DMS 273 treated with DMSO at 0.1 percent for 48 hours (cell line): ENCODE results near the gene NALCN.

Source experiments
- DNase-seq: peaks from one replicate; lab custom pipeline; 2025; lab: John Stamatoyannopoulos, UW

NALCN gene

GRCh38 chr13:101121608-101122007 lies 294.7 kb downstream of the NALCN start:
- DNase-seq, result no peak

- DNase-seq, result no peak
Measured at GRCh38 chr13:101120007-101120406, 296.3 kb downstream of the NALCN start.

GRCh38 chr13:101116826-101117225 lies 299.5 kb downstream of the NALCN start:
- no peak for DNase-seq

GRCh38 chr13:101116341-101116740 lies 300.0 kb downstream of the NALCN start:
- DNase-seq, result no peak

GRCh38 chr13:101115762-101116171 lies 300.5 kb downstream of the NALCN start:
- DNase-seq, result no peak

GRCh38 chr13:101111894-101112293 lies 304.4 kb downstream of the NALCN start:
- no peak for DNase-seq

- DNase-seq, result no peak
Measured at GRCh38 chr13:101109005-101109404, 307.3 kb downstream of the NALCN start.

GRCh38 chr13:101098873-101099272 lies 317.4 kb downstream of the NALCN start:
- no peak for DNase-seq

GRCh38 chr13:101092985-101093384 lies 323.3 kb downstream of the NALCN start:
- no peak for DNase-seq

- DNase-seq, result no peak
Measured at GRCh38 chr13:101090287-101090686, 326.0 kb downstream of the NALCN start.

GRCh38 chr13:101085551-101085950 lies 330.8 kb downstream of the NALCN start:
- DNase-seq, result no peak

GRCh38 chr13:101082441-101082840 lies 333.9 kb downstream of the NALCN start:
- no peak for DNase-seq

GRCh38 chr13:101080616-101081015 lies 335.7 kb downstream of the NALCN start:
- no peak for DNase-seq

- no peak for DNase-seq
Measured at GRCh38 chr13:101065329-101065728, 351.0 kb downstream of the NALCN start.

GRCh38 chr13:101059793-101060192 lies 356.5 kb downstream of the NALCN start:
- DNase-seq, result no peak

GRCh38 chr13:101058841-101059240 lies 357.5 kb downstream of the NALCN start:
- no peak for DNase-seq

- DNase-seq, result no peak
Measured at GRCh38 chr13:101053301-101054093, 362.8 kb downstream of the NALCN start.

GRCh38 chr13:101049166-101049850 lies 367.0 kb downstream of the NALCN start:
- no peak for DNase-seq

GRCh38 chr13:101036546-101036945 lies 379.8 kb downstream of the NALCN start:
- no peak for DNase-seq

- no peak for DNase-seq
Measured at GRCh38 chr13:101035119-101035620, 381.1 kb downstream of the NALCN start.

GRCh38 chr13:101026736-101027398 lies 389.4 kb downstream of the NALCN start:
- DNase-seq, result no peak

GRCh38 chr13:101026328-101026727 lies 390.0 kb downstream of the NALCN start:
- no peak for DNase-seq

- no peak for DNase-seq
Measured at GRCh38 chr13:101025925-101026324, 390.4 kb downstream of the NALCN start.
